GM19395 (cell line): Measurements from ENCODE around the gene ARHGEF16.

Experiments
- ATAC-seq: cut with Tn5 transposase; IDR thresholded peaks from one replicate; pipeline ENCODE4 v1.9.1; 2021; ENCODE audit warnings: mild to moderate bottlenecking, moderate library complexity; ENCODE audit not compliant: unreplicated experiment

ARHGEF16 gene

GRCh38 chr1:3466366-3467075, 12.1 kb downstream of the ARHGEF16 start:
- ATAC-seq = no peak

DNA sequence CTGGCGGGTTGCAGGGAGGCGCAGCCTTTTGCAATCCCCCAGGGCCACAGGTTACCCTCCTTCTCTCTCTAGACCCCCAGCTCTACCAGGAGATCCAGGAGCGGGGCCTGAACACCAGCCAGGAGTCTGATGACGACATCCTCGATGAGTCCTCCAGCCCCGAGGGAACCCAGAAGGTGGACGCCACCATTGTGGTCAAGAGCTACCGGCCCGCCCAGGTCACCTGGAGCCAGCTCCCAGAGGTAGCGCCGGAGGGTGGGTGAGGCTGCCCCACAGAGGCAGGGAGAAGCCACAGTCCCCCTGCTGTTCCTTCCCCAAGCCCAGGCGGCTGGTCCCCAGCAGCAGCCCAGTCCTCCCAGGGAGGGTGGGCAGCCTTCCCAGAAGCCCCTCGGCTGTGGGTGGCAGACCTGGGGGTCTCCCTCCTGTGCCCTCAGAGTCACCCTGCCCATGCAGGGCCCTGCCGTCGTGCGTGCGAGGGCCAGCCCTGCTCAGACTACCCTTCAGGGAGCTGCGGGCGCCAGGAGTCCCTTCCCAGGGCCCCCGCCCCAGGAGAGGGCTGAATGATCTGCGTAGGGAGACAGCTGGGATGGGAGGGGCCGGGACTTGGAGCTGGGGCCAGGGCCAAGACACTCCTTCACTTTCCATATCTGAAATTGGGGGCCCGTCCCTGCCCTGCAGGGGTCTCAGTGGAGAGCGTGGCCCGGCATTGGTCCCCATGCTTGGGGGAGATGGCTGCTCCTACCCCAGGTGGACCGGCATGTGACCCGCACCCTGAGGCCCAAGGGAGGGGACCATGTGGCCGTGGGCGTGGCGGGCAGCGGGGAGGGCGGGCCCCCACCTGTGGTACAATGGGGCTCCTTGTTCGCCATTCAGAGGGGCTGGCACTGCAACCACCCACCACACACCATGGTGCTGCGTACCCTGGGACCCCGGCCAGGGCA, 12.9 kb downstream of the ARHGEF16 start:
- no peak for ATAC-seq

DNA sequence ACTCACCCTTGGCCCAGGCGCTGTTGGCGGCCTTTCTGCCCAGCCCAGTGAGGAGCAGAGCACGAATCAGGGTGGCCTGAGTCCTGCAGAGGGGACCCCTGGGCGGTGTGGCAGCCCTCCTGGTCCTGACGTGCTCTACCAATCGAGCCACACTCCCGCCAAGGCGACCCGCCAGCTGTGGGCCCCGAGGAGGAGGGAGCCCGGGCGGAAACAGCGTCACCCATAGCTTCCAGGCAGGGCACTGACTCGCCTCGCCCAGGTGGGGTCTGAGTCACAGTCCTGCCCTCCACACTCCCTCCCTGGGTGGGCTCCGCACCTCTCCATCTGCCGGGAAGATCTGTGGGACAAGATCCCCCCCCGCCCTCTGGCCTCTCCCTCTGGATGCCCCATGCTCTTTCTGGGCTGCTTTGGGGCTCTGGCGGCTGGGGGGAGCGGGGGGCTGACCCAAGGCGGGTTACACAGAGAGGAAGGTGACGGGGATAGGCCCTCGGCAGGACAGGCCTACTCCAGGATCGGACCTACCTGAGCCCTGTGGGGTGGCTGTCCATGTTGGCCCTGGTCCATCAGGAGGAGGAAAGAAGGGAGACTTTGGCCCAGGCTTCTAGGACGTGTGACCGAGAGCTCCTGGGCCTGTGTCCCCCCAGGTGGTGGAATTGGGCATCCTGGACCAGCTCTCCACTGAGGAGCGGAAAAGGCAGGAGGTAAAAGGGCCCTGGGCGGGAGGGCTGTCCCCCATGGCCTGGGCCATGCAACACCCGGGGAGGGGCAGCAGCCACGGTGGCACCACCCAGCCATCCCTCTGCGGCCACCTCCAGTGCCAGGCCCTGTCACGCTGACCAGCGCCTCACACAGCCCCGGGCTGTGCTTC, 14.0 kb downstream of the ARHGEF16 start:
- ATAC-seq = no peak

DNA sequence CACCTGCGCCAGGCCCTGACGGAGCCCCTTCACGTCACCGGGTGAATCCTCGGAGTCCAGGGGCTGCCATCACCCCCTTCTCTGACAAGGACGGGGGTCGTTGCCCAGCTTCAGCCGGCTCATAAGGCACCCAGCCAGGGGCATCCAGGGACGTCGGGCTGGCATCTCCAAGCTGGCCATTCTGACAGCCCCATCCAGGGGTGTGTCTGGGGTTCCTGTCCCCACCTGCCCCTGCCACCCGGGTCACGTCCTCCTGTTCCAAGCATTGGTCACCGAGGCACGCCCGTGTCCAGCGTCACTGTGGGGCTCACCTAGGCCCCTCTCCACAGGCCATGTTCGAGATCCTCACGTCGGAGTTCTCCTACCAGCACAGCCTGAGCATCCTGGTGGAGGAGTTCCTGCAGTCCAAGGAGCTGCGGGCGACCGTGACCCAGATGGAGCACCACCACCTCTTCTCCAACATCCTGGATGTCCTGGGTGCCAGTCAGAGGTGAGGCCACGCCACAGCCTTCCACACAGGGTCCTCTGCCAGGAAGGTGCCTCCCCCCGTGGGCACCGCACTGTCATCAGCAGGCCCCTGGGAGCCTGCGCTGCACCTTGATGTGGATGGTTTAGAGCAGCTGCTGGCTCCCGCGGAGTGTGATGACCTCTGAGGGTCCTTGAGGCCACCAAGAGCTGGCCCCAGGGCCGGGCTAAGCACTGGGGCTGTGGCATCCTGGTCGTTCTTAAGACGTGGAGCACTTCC, 14.8 kb downstream of the ARHGEF16 start:
- ATAC-seq = no peak

- ATAC-seq = no peak
Measured at GRCh38 chr1:3469849-3470649, 15.6 kb downstream of the ARHGEF16 start.

GRCh38 chr1:3470650-3471355, 16.3 kb downstream of the ARHGEF16 start:
- ATAC-seq = no peak

GRCh38 chr1:3471356-3472087, 17.1 kb downstream of the ARHGEF16 start:
- ATAC-seq = no peak

GRCh38 chr1:3472088-3472850, 17.8 kb downstream of the ARHGEF16 start:
- ATAC-seq = no peak

DNA sequence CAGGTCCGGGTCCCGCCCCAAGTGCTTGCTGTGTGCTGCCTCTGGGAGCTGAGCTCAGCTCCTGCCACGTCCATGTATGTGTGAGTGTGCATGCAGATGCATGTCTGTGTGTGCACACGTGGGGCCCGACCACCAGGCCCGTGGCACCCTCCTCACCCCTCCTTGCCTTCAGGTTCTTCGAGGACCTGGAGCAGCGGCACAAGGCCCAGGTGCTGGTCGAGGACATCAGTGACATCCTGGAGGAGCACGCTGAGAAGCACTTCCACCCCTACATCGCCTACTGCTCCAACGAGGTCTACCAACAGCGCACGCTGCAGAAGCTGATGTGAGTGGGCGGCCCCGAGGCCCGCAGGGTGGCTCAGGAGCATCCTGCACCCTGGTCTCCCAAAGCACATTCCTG, 18.4 kb downstream of the ARHGEF16 start:
- no peak for ATAC-seq

DNA sequence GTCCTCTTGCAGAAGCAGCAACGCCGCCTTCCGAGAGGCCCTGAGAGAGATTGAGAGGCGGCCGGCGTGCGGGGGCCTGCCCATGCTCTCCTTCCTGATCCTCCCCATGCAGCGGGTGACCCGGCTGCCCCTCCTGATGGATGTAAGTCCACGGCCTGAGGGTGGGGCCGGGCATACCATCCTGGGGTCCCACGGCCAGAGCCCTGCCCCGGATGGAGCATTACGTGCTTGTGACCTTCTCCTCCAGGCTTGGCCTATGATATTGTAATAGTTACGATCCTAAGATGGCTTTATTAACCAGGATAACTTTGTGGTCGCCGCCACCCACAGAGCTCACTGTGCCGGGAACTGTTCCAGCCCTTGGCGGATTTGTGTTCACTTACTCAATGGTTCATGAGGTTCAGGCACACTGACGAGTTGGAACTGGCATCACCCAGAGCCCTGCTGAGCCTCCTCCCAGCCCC, 18.9 kb downstream of the ARHGEF16 start:
- no peak for ATAC-seq

DNA sequence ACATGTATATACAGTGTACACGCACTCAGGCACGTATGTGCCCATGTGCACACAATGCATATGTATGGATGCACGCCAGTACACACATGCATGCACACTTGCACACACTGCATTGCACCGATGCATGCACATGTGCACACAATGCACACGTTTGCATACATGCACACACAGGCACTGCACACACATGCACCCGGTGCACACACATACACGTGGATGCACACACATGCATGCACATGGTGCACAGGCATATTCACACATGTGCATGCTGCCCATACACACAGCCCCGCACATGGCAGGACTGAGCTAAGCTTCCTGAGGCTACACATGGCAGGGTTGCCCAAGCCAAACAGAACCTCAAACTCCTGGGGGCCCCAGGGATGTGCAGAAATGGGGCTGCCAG, 19.6 kb downstream of the ARHGEF16 start:
- ATAC-seq = no peak

- ATAC-seq = no peak
Measured at GRCh38 chr1:3474421-3474820, 20.0 kb downstream of the ARHGEF16 start.

GRCh38 chr1:3475839-3476573, 21.5 kb downstream of the ARHGEF16 start:
- ATAC-seq = no peak

DNA sequence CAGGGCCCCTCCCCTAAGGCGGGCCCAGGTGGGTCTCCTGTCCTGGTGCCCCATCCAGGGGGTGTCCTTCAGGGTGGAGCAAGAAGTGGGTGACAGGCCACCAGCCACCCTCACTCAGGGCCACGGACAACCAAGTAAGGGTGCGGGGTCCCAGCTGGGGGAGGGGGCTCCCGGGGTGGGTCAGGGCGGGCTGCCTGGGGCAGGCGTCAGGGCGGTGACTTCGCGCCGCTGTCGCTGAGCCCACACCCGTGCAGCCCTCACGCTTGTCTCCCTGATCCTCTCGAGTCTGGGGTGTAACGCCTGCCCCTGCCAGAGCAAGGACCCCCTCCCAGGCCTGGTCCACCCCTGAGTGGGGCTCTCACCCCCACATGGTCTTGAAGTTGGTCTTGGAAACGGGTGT, 22.2 kb downstream of the ARHGEF16 start:
- ATAC-seq = no peak

GRCh38 chr1:3477241-3477995, 23.0 kb downstream of the ARHGEF16 start:
- no peak for ATAC-seq

- no peak for ATAC-seq
Measured at GRCh38 chr1:3478187-3478586, 23.7 kb downstream of the ARHGEF16 start.
